Right lobe of liver (tissue), 4 donors: Measurements from ENCODE around the gene SLC36A3.

Source experiments
- CTCF ChIP-seq, 4 donors: fragments of 200-600 bp in 3 of 4; fragments of 450-650 bp in 1 of 4; IDR thresholded peaks; one replicate each; pipeline versions ENCODE4 v1.5.1 to v1.8.0; 2016 to 2022; ENCODE audit warnings: antibody characterized with exemption in 4 of 4, mild to moderate bottlenecking in 2 of 4
- POLR2A ChIP-seq: fragments of 450-650 bp; IDR thresholded peaks from one replicate; pipeline ENCODE4 v1.6.1; 2017; ENCODE audit warnings: antibody characterized with exemption, mild to moderate bottlenecking
- donor health status: DM: no; HTN: no; CAD: no.
- donor health status: DM: no; HTN: no; CAD: no.
- donor health status: DM: no; HTN: yes; CAD: no.

GRCh38 chr5:151239237-151239861, 64.2 kb downstream of the SLC36A3 start:
- TF ChIP-seq CTCF (IDR thresholded peaks at IDR 0.05) (peak; percentile 72 to 94 (median 88)), POLR2A (no peak)
